HepG2 (cell line): ENCODE measurements around the gene UGT1A7.

Source experiments
- FOXA3 ChIP-seq: IDR thresholded peaks from 2 replicates; pipeline ENCODE4 v1.6.1; 2016; ENCODE audit warnings: missing genetic modification reagents, missing compliant biosample characterization
- GABPA ChIP-seq, 2 experiments: IDR thresholded peaks; 2 replicates each; pipeline ENCODE4 v1.6.1; 2011 to 2016; ENCODE audit warnings: low read depth in 2 of 2, low read length in 1 of 2, missing biosample characterization in 1 of 2, missing genetic modification characterization in 1 of 2
- HNRNPLL ChIP-seq: fragments of 200-400 bp; formaldehyde crosslinking; IDR thresholded peaks from 2 replicates; pipeline ENCODE4 v1.6.1; 2017; ENCODE audit warnings: mild to moderate bottlenecking, low read depth, low read length; ENCODE audit not compliant: poor library complexity, severe bottlenecking
- KLF13 ChIP-seq: sonication (generic); formaldehyde crosslinking; IDR thresholded peaks from 2 replicates; pipeline ENCODE4 v1.4.0; 2020; ENCODE audit warnings: mild to moderate bottlenecking, missing genetic modification reagents
- NFYB ChIP-seq: sonication (generic); formaldehyde crosslinking; IDR thresholded peaks from 2 replicates; pipeline ENCODE4 v1.4.0; 2020; ENCODE audit warnings: missing genetic modification reagents
- SIN3A ChIP-seq: IDR thresholded peaks from 2 replicates; pipeline ENCODE4 v1.6.1; 2011; ENCODE audit warnings: low read depth, mild to moderate bottlenecking, control low read depth, low read length, borderline replicate concordance
- TCF12 ChIP-seq, 2 experiments: fragments of 450-650 bp in 1 of 2; sonication (generic) in 1 of 2; formaldehyde crosslinking in 1 of 2; IDR thresholded peaks; 2 replicates each; pipeline versions ENCODE4 v1.6.1 to v1.8.0; 2017 to 2022; ENCODE audit warnings: antibody characterized with exemption in 1 of 2, mild to moderate bottlenecking in 1 of 2, missing genetic modification reagents in 1 of 2, moderate library complexity in 1 of 2
- ZKSCAN1 ChIP-seq: fragments of 150-350 bp; IDR thresholded peaks from 2 replicates; pipeline ENCODE4 v1.6.1; 2014; ENCODE audit warnings: low read length
- ZNF644 ChIP-seq: IDR thresholded peaks from 2 replicates; pipeline ENCODE4 v1.6.1; 2016; ENCODE audit warnings: low read depth
- TF ChIP-seq, protein P1 (sequence below): sonication (generic); formaldehyde crosslinking; IDR thresholded peaks from 2 replicates; pipeline ENCODE4 v1.4.0; 2020; ENCODE audit warnings: missing genetic modification reagents; ENCODE audit errors: not compliant biosample characterization
- TF ChIP-seq, protein P2 (sequence below): IDR thresholded peaks from 2 replicates; pipeline ENCODE4 v1.6.1; 2018; ENCODE audit warnings: missing genetic modification reagents, mild to moderate bottlenecking, missing compliant biosample characterization
- TF ChIP-seq, protein P3 (sequence below): sonication (generic); formaldehyde crosslinking; IDR thresholded peaks from 2 replicates; pipeline ENCODE4 v1.5.0; 2020; ENCODE audit warnings: mild to moderate bottlenecking, missing genetic modification reagents, moderate library complexity

GRCh38 chr2:233760043-233760442 lies 78.3 kb downstream of the UGT1A7 start, which contains the start of gene UGT1A1:
- TF ChIP-seq NFYB (CRISPR knock-in tag) (no peak), TCF12 (IDR thresholded peaks at IDR 0.05) (no peak), TCF12 (CRISPR knock-in tag; IDR thresholded peaks at IDR 0.05) (no peak), FOXA3 (CRISPR knock-in tag) (no peak), SIN3A (no peak), ZKSCAN1 (no peak), KLF13 (CRISPR knock-in tag) (no peak), ZNF644 (CRISPR knock-in tag) (no peak), HNRNPLL (no peak), GABPA (IDR thresholded peaks at IDR 0.05; ENCODE audit: low read depth, low read length) (no peak), GABPA (CRISPR knock-in tag; IDR thresholded peaks at IDR 0.05; ENCODE audit: low read depth) (no peak)
- TF ChIP-seq, protein P1, sequence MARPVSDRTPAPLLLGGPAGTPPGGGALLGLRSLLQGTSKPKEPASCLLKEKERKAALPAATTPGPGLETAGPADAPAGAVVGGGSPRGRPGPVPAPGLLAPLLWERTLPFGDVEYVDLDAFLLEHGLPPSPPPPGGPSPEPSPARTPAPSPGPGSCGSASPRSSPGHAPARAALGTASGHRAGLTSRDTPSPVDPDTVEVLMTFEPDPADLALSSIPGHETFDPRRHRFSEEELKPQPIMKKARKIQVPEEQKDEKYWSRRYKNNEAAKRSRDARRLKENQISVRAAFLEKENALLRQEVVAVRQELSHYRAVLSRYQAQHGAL (CRISPR knock-in tag), result no peak
- TF ChIP-seq, protein P2, sequence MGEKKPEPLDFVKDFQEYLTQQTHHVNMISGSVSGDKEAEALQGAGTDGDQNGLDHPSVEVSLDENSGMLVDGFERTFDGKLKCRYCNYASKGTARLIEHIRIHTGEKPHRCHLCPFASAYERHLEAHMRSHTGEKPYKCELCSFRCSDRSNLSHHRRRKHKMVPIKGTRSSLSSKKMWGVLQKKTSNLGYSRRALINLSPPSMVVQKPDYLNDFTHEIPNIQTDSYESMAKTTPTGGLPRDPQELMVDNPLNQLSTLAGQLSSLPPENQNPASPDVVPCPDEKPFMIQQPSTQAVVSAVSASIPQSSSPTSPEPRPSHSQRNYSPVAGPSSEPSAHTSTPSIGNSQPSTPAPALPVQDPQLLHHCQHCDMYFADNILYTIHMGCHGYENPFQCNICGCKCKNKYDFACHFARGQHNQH, result no peak
- TF ChIP-seq, protein P3, sequence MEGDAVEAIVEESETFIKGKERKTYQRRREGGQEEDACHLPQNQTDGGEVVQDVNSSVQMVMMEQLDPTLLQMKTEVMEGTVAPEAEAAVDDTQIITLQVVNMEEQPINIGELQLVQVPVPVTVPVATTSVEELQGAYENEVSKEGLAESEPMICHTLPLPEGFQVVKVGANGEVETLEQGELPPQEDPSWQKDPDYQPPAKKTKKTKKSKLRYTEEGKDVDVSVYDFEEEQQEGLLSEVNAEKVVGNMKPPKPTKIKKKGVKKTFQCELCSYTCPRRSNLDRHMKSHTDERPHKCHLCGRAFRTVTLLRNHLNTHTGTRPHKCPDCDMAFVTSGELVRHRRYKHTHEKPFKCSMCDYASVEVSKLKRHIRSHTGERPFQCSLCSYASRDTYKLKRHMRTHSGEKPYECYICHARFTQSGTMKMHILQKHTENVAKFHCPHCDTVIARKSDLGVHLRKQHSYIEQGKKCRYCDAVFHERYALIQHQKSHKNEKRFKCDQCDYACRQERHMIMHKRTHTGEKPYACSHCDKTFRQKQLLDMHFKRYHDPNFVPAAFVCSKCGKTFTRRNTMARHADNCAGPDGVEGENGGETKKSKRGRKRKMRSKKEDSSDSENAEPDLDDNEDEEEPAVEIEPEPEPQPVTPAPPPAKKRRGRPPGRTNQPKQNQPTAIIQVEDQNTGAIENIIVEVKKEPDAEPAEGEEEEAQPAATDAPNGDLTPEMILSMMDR, result no peak
